Measurements from ENCODE around the gene PAK5.

DNA sequence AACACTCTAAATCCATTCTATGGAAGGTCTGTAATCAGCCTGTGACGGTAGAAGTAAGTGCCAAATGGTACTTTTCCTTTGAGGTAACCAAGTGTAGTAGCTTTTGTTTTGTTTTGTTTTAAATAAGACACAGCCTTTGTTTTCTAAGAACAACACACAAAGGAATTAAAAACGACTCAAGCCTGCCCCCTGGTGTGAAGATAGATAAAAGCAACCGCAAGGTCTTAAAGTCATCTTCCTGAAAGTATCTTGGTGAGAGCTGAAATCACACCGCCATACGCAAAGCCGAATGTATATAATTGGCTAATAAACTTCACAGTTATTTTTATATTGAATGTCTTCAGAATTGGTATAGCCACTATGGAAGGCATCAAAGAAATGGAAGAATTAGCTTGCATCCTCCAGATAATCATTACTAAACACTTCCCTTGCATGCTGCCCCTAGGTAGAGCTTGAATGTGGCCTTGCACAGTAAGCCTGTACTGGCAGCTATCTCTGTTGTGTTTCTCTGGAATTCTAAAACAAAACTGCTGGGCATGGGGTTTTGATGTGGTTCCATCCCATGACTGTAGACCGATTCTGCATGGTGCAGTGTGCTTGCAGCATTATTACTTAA, 228.9 kb downstream of the PAK5 start:
- TF ChIP-seq, protein P1, sequence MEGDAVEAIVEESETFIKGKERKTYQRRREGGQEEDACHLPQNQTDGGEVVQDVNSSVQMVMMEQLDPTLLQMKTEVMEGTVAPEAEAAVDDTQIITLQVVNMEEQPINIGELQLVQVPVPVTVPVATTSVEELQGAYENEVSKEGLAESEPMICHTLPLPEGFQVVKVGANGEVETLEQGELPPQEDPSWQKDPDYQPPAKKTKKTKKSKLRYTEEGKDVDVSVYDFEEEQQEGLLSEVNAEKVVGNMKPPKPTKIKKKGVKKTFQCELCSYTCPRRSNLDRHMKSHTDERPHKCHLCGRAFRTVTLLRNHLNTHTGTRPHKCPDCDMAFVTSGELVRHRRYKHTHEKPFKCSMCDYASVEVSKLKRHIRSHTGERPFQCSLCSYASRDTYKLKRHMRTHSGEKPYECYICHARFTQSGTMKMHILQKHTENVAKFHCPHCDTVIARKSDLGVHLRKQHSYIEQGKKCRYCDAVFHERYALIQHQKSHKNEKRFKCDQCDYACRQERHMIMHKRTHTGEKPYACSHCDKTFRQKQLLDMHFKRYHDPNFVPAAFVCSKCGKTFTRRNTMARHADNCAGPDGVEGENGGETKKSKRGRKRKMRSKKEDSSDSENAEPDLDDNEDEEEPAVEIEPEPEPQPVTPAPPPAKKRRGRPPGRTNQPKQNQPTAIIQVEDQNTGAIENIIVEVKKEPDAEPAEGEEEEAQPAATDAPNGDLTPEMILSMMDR (conservative IDR thresholded peaks at IDR 0.05) = peak; percentile 88
- no peak for TF ChIP-seq EZH2 (IDR thresholded peaks at IDR 0.05; ENCODE audit: low read depth)

All from PC-9 (cell line).